GM23338 (cell line): Measurements from ENCODE around the gene IKZF1. TPM values are rescaled to one million over a fixed set of nuclear protein-coding genes. Genes with fewer than 3 reads are reported as not detected.
A peak's percentile ranks its signal among the peaks of the same experiment; 100 is the strongest.

Experiments
- ATAC-seq: fragments of 200-7000 bp; cut with Tn5 transposase; 3 replicates; pipeline ENCODE4 v1.9.1; 2020
- DNase-seq: peaks from one replicate; pipeline ENCODE4 v3.0.0-alpha.2; 2015; ENCODE audit warnings: low spot score
- H2AFZ ChIP-seq: fragments of 200-600 bp; sonication (generic); 2 replicates; pipeline ENCODE4 v1.8.0; 2016; ENCODE audit warnings: antibody characterized with exemption, mild to moderate bottlenecking, moderate library complexity
- H3F3A ChIP-seq: fragments of 200-600 bp; sonication (generic); replicated peaks from 2 replicates; pipeline ENCODE4 v1.8.0; 2017; ENCODE audit warnings: antibody characterized with exemption, mixed run types, low read depth
- H3K27ac ChIP-seq: fragments of 200-600 bp; sonication (generic); 2 replicates; pipeline ENCODE4 v1.6.1; 2016; ENCODE audit warnings: low read depth
- H3K27me3 ChIP-seq: fragments of 200-600 bp; sonication (generic); 2 replicates; pipeline ENCODE4 v1.8.0; 2016; ENCODE audit warnings: mild to moderate bottlenecking, mixed run types, moderate library complexity; ENCODE audit not compliant: insufficient read depth
- H3K36me3 ChIP-seq: fragments of 200-600 bp; sonication (generic); 2 replicates; pipeline ENCODE4 v1.8.0; 2016; ENCODE audit warnings: mild to moderate bottlenecking; ENCODE audit not compliant: insufficient read depth
- H3K4me1 ChIP-seq: fragments of 200-600 bp; sonication (generic); 2 replicates; pipeline ENCODE4 v1.8.0; 2016; ENCODE audit warnings: mild to moderate bottlenecking, moderate library complexity; ENCODE audit not compliant: insufficient read depth
- H3K4me2 ChIP-seq: fragments of 200-600 bp; sonication (generic); 2 replicates; pipeline ENCODE4 v1.7.1; 2017; ENCODE audit warnings: mixed run types
- H3K4me3 ChIP-seq: fragments of 200-600 bp; sonication (generic); 2 replicates; pipeline ENCODE4 v1.6.1; 2016; ENCODE audit warnings: mixed run types
- H3K79me2 ChIP-seq: fragments of 200-600 bp; sonication (generic); replicated peaks from 2 replicates; pipeline ENCODE4 v1.8.0; 2017; ENCODE audit warnings: mild to moderate bottlenecking; ENCODE audit not compliant: insufficient read depth
- H3K9me2 ChIP-seq: fragments of 200-600 bp; sonication (generic); 2 replicates; pipeline ENCODE4 v1.8.0; 2017; ENCODE audit not compliant: insufficient read depth
- H4K20me1 ChIP-seq: fragments of 200-600 bp; sonication (generic); replicated peaks from 2 replicates; pipeline ENCODE4 v1.8.0; 2017; ENCODE audit warnings: mild to moderate bottlenecking; ENCODE audit not compliant: insufficient read depth
- H3K27ac Mint-ChIP-seq: 2 replicates; pipeline ENCODE4 v1.8.0; 2020; ENCODE audit warnings: inconsistent platforms, mild to moderate bottlenecking, moderate library complexity, mixed read lengths
- H3K27me3 Mint-ChIP-seq: 3 replicates; pipeline ENCODE4 v1.8.0; 2022; ENCODE audit warnings: low read depth, mild to moderate bottlenecking, moderate library complexity, mixed read lengths, inconsistent platforms; ENCODE audit not compliant: insufficient read depth, poor library complexity
- H3K36me3 Mint-ChIP-seq: 3 replicates; pipeline ENCODE4 v1.8.0; 2021; ENCODE audit warnings: low read depth, mild to moderate bottlenecking, inconsistent platforms, moderate library complexity, mixed read lengths
- H3K4me1 Mint-ChIP-seq: 3 replicates; pipeline ENCODE4 v1.8.0; 2020; ENCODE audit warnings: mild to moderate bottlenecking, inconsistent platforms, mixed read lengths
- H3K4me3 Mint-ChIP-seq: 3 replicates; pipeline ENCODE4 v1.8.0; 2021; ENCODE audit warnings: moderate library complexity, mild to moderate bottlenecking, inconsistent platforms, mixed read lengths
- H3K9me3 Mint-ChIP-seq: 3 replicates; pipeline ENCODE4 v1.8.0; 2020; ENCODE audit warnings: moderate library complexity, mild to moderate bottlenecking, inconsistent platforms, mixed read lengths
- CREB1 ChIP-seq: fragments of 250-450 bp; sonication (Bioruptor Pico); IDR thresholded peaks from 2 replicates; pipeline ENCODE4 v1.5.0; 2020; ENCODE audit warnings: low read depth, mild to moderate bottlenecking, moderate library complexity
- ETS1 ChIP-seq: IDR thresholded peaks from 2 replicates; pipeline ENCODE4 v1.6.1; 2016; ENCODE audit warnings: antibody characterized with exemption
- EZH2 ChIP-seq: fragments of 200-600 bp; sonication (generic); IDR thresholded peaks from one replicate; pipeline ENCODE4 v1.8.0; 2017; ENCODE audit warnings: antibody characterized with exemption, mild to moderate bottlenecking, low read depth; ENCODE audit not compliant: unreplicated experiment
- JUNB ChIP-seq: IDR thresholded peaks from one replicate; pipeline ENCODE4 v1.6.1; 2016; ENCODE audit warnings: antibody characterized with exemption; ENCODE audit not compliant: unreplicated experiment
- NANOG ChIP-seq: IDR thresholded peaks from 2 replicates; pipeline ENCODE4 v1.6.1; 2016; ENCODE audit warnings: antibody characterized with exemption, borderline replicate concordance
- REST ChIP-seq: IDR thresholded peaks from one replicate; pipeline ENCODE4 v1.6.1; 2018; ENCODE audit warnings: antibody characterized with exemption; ENCODE audit not compliant: unreplicated experiment
- ZNF114 ChIP-seq: fragments of 250-450 bp; sonication (Bioruptor Pico); IDR thresholded peaks from 2 replicates; pipeline ENCODE4 v1.5.0; 2020; ENCODE audit warnings: mild to moderate bottlenecking, moderate library complexity
- ZNF331 ChIP-seq: fragments of 250-450 bp; sonication (Bioruptor Pico); IDR thresholded peaks from 2 replicates; pipeline ENCODE4 v1.5.0; 2020; ENCODE audit warnings: low read depth, mild to moderate bottlenecking, moderate library complexity
- ZNF462 ChIP-seq: fragments of 250-450 bp; sonication (Bioruptor Pico); IDR thresholded peaks from 2 replicates; pipeline ENCODE4 v1.5.0; 2020; ENCODE audit warnings: mild to moderate bottlenecking, moderate library complexity
- polyA plus RNA-seq: library from polyadenylated mRNA; unstranded; fragments of >200 nt; fragmentation: Nextera tagmentation; extraction: Ambion mirVana; gene quantifications from 2 replicates; pipeline ENCODE4 v1.2.1, GENCODE V29; 2016
- total RNA-seq: library from RNA; depleted of rRNA; stranded (reverse); fragments of >200 nt; shearing (Covaris generic); gene quantifications from 2 replicates; pipeline ENCODE4 v1.2.3, GENCODE V29; 2014

The IKZF1 gene
- total and polyA plus RNA-seq, 2 experiments from 2014 or later = 0.57 to 1.8 TPM

- Mint-ChIP-seq H3K36me3 (no peaks in the 10 kb centered on the region), H3K4me1 (peaks cover 61% of the 10 kb centered on the region), H3K27me3 (no peaks in the 10 kb centered on the region), H3K27ac (no peak overlapping the region), H3K4me3 (peak overlapping the region; percentile 23; the same call in 1 of the 3 replicates), H3K9me3 (no peaks in the 10 kb centered on the region)
- peak overlapping the region; percentile 85 for H2AFZ ChIP-seq
- H3K79me2 ChIP-seq = no peaks in the 10 kb centered on the region
- no peaks in the 10 kb centered on the region for H3F3A ChIP-seq
- no peaks in the 10 kb centered on the region for H3K9me2 ChIP-seq
- no peak overlapping the region for H3K4me3 ChIP-seq
- H3K4me1 ChIP-seq = peaks cover 45% of the 10 kb centered on the region
- no peaks in the 10 kb centered on the region for H3K27me3 ChIP-seq
- DNase-seq (no peak), ATAC-seq (peak; percentile 18)
- H3K4me2 ChIP-seq = peak overlapping the region; percentile 56
- no peak overlapping the region for H3K27ac ChIP-seq
- no peak for TF ChIP-seq ZNF462 (CRISPR knock-in tag)
- no peak for TF ChIP-seq CREB1 (CRISPR knock-in tag)
- TF ChIP-seq ZNF331 (CRISPR knock-in tag) = no peak
- no peak for TF ChIP-seq ETS1
- TF ChIP-seq ZNF114 (CRISPR knock-in tag) = no peak
- TF ChIP-seq EZH2 = no peak
- no peak for TF ChIP-seq JUNB
- TF ChIP-seq NANOG = no peak
- TF ChIP-seq REST = no peak
- H4K20me1 ChIP-seq = no peaks in the 10 kb centered on the region
- H3K36me3 ChIP-seq = no peaks in the 10 kb centered on the region
Measured at GRCh38 chr7:50315739-50316671, 11.5 kb downstream of the IKZF1 start.
